ENCODE data around the gene SLC39A7. TPM values are rescaled to one million over a fixed set of nuclear protein-coding genes. Genes with fewer than 3 reads are reported as not detected.

SLC39A7 gene
- total RNA-seq, 1 experiment from 2014 or later: 119 TPM

- no peaks in the 10 kb centered on the region for H3K27me3 ChIP-seq (replicated peaks; ENCODE audit: insufficient read depth, low read depth, low read length, poor library complexity)
Measured at GRCh38 chr6:33166363-33166762, 34.3 kb upstream of the SLC39A7 start.

GRCh38 chr6:33166811-33167210, 33.9 kb upstream of the SLC39A7 start:
- intact Hi-C loops (cut with micrococcal nuclease; ENCODE audit: unreplicated experiment): no loop called here
- Histone ChIP-seq H3K4me1 (ENCODE audit: insufficient read depth, low read length, poor library complexity, severe bottlenecking) (no peaks in the 10 kb centered on the region), H3K4me3 (ENCODE audit: low read depth, low read length, poor library complexity, severe bottlenecking) (no peak overlapping the region), H3K36me3 (ENCODE audit: insufficient read depth, low read length, poor library complexity, severe bottlenecking) (no peaks in the 10 kb centered on the region), H3K27ac (ENCODE audit: low read depth, low read length, poor library complexity, severe bottlenecking) (no peak overlapping the region), H3K9me3 (ENCODE audit: low read depth, low read length, poor library complexity, severe bottlenecking) (no peaks in the 10 kb centered on the region), H3K27me3 (replicated peaks; ENCODE audit: insufficient read depth, low read depth, low read length, poor library complexity) (no peaks in the 10 kb centered on the region)
- CTCF ChIA-PET: no interaction called here
- TF ChIP-seq EZH2 (IDR thresholded peaks at IDR 0.05; ENCODE audit: borderline replicate concordance, low read depth, low read length, poor library complexity, severe bottlenecking) (no peak), CTCF (conservative IDR thresholded peaks at IDR 0.05; ENCODE audit: low read depth, low read length) (no peak)
- no peak for DNase-seq (ENCODE audit: low spot score)
- POLR2A ChIA-PET (ENCODE audit: low non-redundant PET): no interaction called here
- BruUV-seq (replicated peaks): no TSS peak

More at GRCh38 chr6:33166363-33166762, 34.3 kb upstream of the SLC39A7 start:
- intact Hi-C loops (cut with micrococcal nuclease; ENCODE audit: unreplicated experiment): no loop called here
- BruUV-seq (replicated peaks): no TSS peak
- H3K27ac ChIP-seq (ENCODE audit: low read depth, low read length, poor library complexity, severe bottlenecking): no peak overlapping the region
- TF ChIP-seq CTCF (conservative IDR thresholded peaks at IDR 0.05; ENCODE audit: low read depth, low read length) (no peak), EZH2 (IDR thresholded peaks at IDR 0.05; ENCODE audit: borderline replicate concordance, low read depth, low read length, poor library complexity, severe bottlenecking) (no peak)
- ChIA-PET POLR2A (ENCODE audit: low non-redundant PET) (no interaction called here), CTCF (no interaction called here)
- no peaks in the 10 kb centered on the region for H3K36me3 ChIP-seq (ENCODE audit: insufficient read depth, low read length, poor library complexity, severe bottlenecking)
- H3K4me1 ChIP-seq (ENCODE audit: insufficient read depth, low read length, poor library complexity, severe bottlenecking): peaks cover under 1% of the 10 kb centered on the region
- no peak overlapping the region for H3K4me3 ChIP-seq (ENCODE audit: low read depth, low read length, poor library complexity, severe bottlenecking)
- H3K9me3 ChIP-seq (ENCODE audit: low read depth, low read length, poor library complexity, severe bottlenecking): no peaks in the 10 kb centered on the region
- no peak for DNase-seq (ENCODE audit: low spot score)

- Histone ChIP-seq H3K27ac (ENCODE audit: low read depth, low read length, poor library complexity, severe bottlenecking) (no peak overlapping the region), H3K4me3 (ENCODE audit: low read depth, low read length, poor library complexity, severe bottlenecking) (no peak overlapping the region), H3K27me3 (replicated peaks; ENCODE audit: insufficient read depth, low read depth, low read length, poor library complexity) (no peaks in the 10 kb centered on the region), H3K9me3 (ENCODE audit: low read depth, low read length, poor library complexity, severe bottlenecking) (no peaks in the 10 kb centered on the region), H3K4me1 (ENCODE audit: insufficient read depth, low read length, poor library complexity, severe bottlenecking) (no peaks in the 10 kb centered on the region), H3K36me3 (ENCODE audit: insufficient read depth, low read length, poor library complexity, severe bottlenecking) (no peaks in the 10 kb centered on the region)
- ChIA-PET CTCF (no interaction called here), POLR2A (ENCODE audit: low non-redundant PET) (no interaction called here)
- TF ChIP-seq EZH2 (IDR thresholded peaks at IDR 0.05; ENCODE audit: borderline replicate concordance, low read depth, low read length, poor library complexity, severe bottlenecking): no peak
- no peak for TF ChIP-seq CTCF (conservative IDR thresholded peaks at IDR 0.05; ENCODE audit: low read depth, low read length)
- no TSS peak for BruUV-seq (replicated peaks)
- intact Hi-C loops (cut with micrococcal nuclease; ENCODE audit: unreplicated experiment): no loop called here
- no peak for DNase-seq (ENCODE audit: low spot score)
Measured at GRCh38 chr6:33167374-33168283, 33.0 kb upstream of the SLC39A7 start.
